HG03354 (cell line): ENCODE measurements around the gene CDC42BPA.
A peak's percentile ranks its signal among the peaks of the same experiment; 100 is the strongest.

ENCODE experiments used
- ATAC-seq: cut with Tn5 transposase; IDR thresholded peaks from one replicate; pipeline ENCODE4 v1.9.1; 2021; ENCODE audit warnings: mild to moderate bottlenecking; ENCODE audit not compliant: unreplicated experiment, poor library complexity, severe bottlenecking

CDC42BPA gene

DNA sequence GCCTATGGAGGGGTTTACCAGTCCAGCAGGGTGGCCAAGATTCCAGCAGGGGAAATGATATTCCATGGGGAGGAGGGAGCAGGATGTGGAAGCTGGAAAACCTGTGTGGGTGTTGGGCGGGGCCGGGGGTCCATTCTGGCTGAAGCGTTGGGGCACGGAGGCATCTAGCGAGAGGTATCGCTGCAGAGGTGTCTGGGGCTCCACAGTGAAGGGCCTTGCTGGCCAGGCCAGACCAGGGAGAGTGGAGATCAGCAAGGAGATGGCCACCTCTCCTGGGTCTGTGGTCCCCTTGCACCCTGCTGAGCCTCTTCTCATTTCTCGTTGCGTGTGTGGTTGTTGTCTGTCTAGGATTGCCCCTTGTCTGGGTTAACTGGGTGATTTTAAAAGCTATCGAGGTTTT is 372.0 kb downstream of the CDC42BPA start:
- no peak for ATAC-seq

GRCh38 chr1:226945858-226946245 is 372.4 kb downstream of the CDC42BPA start:
- ATAC-seq = no peak

DNA sequence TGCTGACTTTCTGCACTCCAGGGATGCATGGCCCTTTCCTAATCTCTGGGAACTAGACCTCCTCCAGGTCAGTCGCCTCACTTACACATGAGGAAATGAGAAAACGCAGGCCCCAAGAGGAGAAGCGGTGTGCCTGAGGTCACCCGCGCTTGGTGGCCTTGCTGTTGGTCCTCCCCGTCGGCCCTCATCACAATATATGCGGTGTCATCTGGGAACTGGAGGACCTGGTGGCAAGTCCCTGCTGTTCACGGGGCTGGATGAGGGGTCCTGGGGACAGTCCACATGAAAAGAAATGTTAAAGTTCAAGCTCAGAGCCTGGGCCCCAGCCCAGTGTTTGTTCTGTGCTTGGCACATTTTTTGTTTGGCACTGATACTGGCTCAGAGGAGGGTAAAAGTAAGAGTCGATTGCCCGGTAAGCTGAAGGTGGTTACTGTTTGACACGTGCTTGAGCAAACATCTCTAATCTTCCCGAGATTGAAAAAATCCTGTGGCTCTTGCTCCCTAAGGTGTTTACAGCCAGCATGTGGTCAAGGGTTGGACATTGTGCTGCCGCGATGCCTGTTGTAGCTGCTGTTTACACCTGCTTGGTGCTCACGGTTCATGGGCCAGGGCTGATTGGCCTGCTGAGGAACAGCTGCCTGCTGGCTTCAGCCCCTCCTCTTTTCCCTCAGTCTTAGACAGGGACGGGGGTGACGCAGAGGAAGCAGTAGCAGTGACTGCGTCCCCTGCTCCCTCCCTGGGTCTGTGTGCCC is 373.0 kb downstream of the CDC42BPA start:
- ATAC-seq = no peak

DNA sequence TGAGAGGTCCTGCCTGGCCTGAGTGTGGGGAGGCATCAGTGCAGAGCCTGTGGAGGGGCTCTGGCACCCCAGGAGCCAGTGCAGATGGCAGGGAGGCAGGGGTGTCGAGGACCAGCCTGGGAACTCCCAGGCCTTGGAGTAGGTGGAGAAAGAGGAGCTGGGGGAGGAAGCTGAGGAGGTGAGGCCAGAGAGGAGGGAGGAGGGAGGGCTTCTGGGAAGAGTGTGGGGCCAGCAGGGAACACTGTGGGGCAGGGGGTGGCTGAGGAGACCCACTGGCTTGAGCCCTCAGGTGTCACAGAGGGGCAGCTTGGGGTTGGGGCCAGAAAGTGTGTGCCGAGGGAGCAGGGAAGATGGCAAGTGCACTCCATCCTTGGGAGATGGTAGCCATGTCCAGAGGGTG is 374.4 kb downstream of the CDC42BPA start:
- no peak for ATAC-seq

- no peak for ATAC-seq
These were observed 375.1 kb downstream of the CDC42BPA start for GRCh38 chr1:226943156-226943555.

DNA sequence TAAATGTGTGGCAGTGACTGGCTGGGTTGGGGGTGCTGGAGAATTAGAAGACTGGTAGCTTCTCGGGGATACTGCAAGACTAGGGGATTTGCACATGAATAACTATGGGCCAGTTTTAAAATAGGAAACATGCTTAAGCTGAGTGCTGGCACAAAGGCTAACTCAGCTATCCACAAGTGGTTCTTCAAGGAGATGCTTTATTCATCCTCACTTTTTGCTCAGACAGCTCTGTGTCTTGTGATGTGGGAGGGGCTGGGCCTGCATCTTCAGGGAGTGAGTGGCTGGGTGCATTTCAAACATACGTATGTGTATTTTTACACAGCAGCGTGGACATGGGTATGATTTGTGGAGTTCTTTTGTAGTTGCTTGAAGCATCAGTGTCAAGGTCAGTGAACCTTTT is 375.9 kb downstream of the CDC42BPA start:
- no peak for ATAC-seq

DNA sequence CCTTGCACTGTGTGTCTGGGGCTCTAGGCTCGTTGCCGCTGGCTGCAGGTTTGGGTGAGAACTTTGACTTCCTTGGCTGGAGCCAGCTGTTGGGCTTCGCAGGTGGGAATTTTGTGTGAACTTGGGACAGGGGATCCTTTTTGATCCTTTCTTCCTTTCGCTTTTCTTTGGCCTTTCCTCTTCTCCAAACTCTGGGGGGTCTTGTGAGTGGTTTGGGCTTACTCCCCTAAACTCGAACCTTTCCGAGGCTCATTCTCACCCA is 377.6 kb downstream of the CDC42BPA start:
- ATAC-seq = no peak

DNA sequence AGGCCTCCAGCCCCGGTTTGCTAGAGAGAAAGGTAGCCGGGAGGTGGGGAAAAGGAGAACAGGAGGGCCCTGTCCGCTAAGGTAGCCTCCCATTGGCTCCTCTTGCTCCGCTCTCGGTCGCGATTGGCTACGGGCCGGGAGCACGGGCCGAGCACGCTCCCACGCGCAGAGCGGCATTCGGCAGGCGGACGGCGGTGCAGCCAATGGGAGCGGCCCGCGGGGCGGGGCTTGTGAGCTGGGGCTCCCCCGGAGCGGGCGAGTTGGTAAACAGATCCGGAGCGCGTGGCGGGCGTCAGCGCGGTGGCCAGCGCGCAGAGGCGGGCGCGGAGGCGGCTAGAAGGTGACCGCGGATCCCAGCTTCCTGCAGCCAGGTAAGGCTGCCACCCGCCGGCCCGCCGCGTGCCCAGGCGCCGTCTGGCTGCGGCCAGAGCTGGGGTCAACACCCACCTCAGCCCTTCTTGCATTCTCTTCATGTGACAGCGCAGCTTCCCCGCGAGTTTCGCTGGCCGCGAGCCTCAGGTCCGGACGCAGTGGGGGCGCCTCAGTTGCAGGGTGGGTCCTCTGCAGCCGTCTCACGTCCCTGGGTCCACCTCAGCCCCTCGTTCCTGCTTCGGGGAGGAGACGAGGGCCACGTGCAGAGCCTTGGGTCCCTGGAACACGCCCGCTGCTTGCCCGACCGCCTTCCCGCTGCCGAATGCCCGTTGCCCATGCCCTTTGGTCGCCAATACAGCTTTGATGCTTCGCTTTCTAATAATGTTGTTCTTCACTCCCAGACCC is 378.1 kb downstream of the CDC42BPA start, which contains the start of gene COQ8A:
TSS of gene COQ8A (plus strand) at position 266 of the 777 bp plus-strand sequence. CDS start 21,092 bp downstream, outside the sequence.
- ATAC-seq = peak; percentile 95
